Stimulated activated CD8-positive, alpha-beta memory T cell treated with anti-CD3 and anti-CD28 coated beads, Interleukin-15, amount 100 ng/mL, for 24 hours (primary cell): ENCODE measurements around the gene ERFL.

Source experiments
- DNase-seq: peaks from one replicate; pipeline ENCODE4 v3.0.0-alpha.2; 2020; ENCODE audit warnings: low read depth

The ERFL gene

GRCh38 chr19:41928221-41928683 is at the start of gene ERFL:
TSS of gene ERFL (minus strand) at chr19:41928449. CDS start at chr19:41912919, 15,530 bp downstream.
- no peak for DNase-seq

GRCh38 chr19:41977916-41978315 is 49.7 kb upstream of the ERFL start:
- no peak for DNase-seq

- DNase-seq: no peak
Observed at GRCh38 chr19:41974652-41975051, 46.4 kb upstream of the ERFL start.

GRCh38 chr19:41971363-41971762 is 43.1 kb upstream of the ERFL start:
- DNase-seq: no peak

GRCh38 chr19:41969772-41970458 is 41.7 kb upstream of the ERFL start:
- no peak for DNase-seq

GRCh38 chr19:41968751-41969595 is 40.7 kb upstream of the ERFL start:
- DNase-seq: no peak

- DNase-seq: no peak
Observed at GRCh38 chr19:41967054-41967783, 39.0 kb upstream of the ERFL start.

- DNase-seq: no peak
Observed at GRCh38 chr19:41965106-41965505, 36.9 kb upstream of the ERFL start.

GRCh38 chr19:41960973-41961372 is 32.7 kb upstream of the ERFL start:
- no peak for DNase-seq

- peak; percentile 57 for DNase-seq
Observed at GRCh38 chr19:41959056-41960053, 31.1 kb upstream of the ERFL start, which contains the start of gene RABAC1. TSS of gene RABAC1 (minus strand) at chr19:41959321. CDS start at chr19:41959292, 29 bp downstream.

- peak; percentile 57 for DNase-seq
Observed at GRCh38 chr19:41958367-41959055, 30.3 kb upstream of the ERFL start.

GRCh38 chr19:41957838-41958366 is 29.7 kb upstream of the ERFL start:
- no peak for DNase-seq

- no peak for DNase-seq
Observed at GRCh38 chr19:41957161-41957837, 29.1 kb upstream of the ERFL start.

GRCh38 chr19:41956621-41957020 is 28.4 kb upstream of the ERFL start:
- no peak for DNase-seq

GRCh38 chr19:41955521-41955920 is 27.3 kb upstream of the ERFL start:
- no peak for DNase-seq

GRCh38 chr19:41951686-41952172 is 23.5 kb upstream of the ERFL start:
- DNase-seq: peak; percentile 95

- no peak for DNase-seq
Observed at GRCh38 chr19:41947091-41947490, 18.8 kb upstream of the ERFL start.

- peak; percentile 48 for DNase-seq
Observed at GRCh38 chr19:41945135-41945766, 17.0 kb upstream of the ERFL start.

GRCh38 chr19:41944336-41944735 is 16.1 kb upstream of the ERFL start:
- DNase-seq: no peak
